Liver (tissue), 3 donors: ENCODE measurements around the gene HSPG2.

Source experiments
- FOXA1 ChIP-seq: IDR thresholded peaks from 2 replicates; pipeline ENCODE4 v1.6.1; 2016; ENCODE audit warnings: antibody characterized with exemption
- GABPA ChIP-seq, 2 donors: IDR thresholded peaks in 1 of 2; conservative IDR thresholded peaks in 1 of 2; 2 replicates each; pipeline ENCODE4 v1.6.1; 2016; ENCODE audit warnings: antibody characterized with exemption in 2 of 2, mild to moderate bottlenecking in 1 of 2, moderate library complexity in 1 of 2
- NR2F2 ChIP-seq: IDR thresholded peaks from 2 replicates; pipeline ENCODE4 v1.6.1; 2016; ENCODE audit warnings: antibody characterized with exemption
- RAD21 ChIP-seq, 2 donors: IDR thresholded peaks; 2 replicates each; pipeline ENCODE4 v1.6.1; 2016; ENCODE audit warnings: antibody characterized with exemption in 2 of 2, mild to moderate bottlenecking in 2 of 2
- SP1 ChIP-seq: IDR thresholded peaks from 2 replicates; pipeline ENCODE4 v1.6.1; 2018; ENCODE audit warnings: antibody characterized with exemption, mild to moderate bottlenecking
- TAF1 ChIP-seq: conservative IDR thresholded peaks from 2 replicates; pipeline ENCODE4 v1.6.1; 2016; ENCODE audit warnings: antibody characterized with exemption, mild to moderate bottlenecking
- YY1 ChIP-seq: IDR thresholded peaks from 2 replicates; pipeline ENCODE4 v1.6.1; 2016; ENCODE audit warnings: antibody characterized with exemption, mild to moderate bottlenecking
- TF ChIP-seq, protein P1 (sequence below): fragments of 150-350 bp; IDR thresholded peaks from 2 replicates; pipeline ENCODE4 v1.5.1; 2017; ENCODE audit warnings: improper control_type of control experiment, low read depth, low read length; ENCODE audit not compliant: missing input control
- TF ChIP-seq, protein P2 (sequence below): IDR thresholded peaks from 2 replicates; pipeline ENCODE4 v1.6.1; 2016; ENCODE audit warnings: antibody characterized with exemption, mild to moderate bottlenecking
- TF ChIP-seq, protein P3 (sequence below): IDR thresholded peaks from 2 replicates; pipeline ENCODE4 v1.6.1; 2016; ENCODE audit warnings: antibody characterized with exemption
- TF ChIP-seq, protein P4 (sequence below): IDR thresholded peaks from 2 replicates; pipeline ENCODE4 v1.6.1; 2016; ENCODE audit warnings: antibody characterized with exemption
- donor health status: healthy.
- donor health status: healthy.

DNA sequence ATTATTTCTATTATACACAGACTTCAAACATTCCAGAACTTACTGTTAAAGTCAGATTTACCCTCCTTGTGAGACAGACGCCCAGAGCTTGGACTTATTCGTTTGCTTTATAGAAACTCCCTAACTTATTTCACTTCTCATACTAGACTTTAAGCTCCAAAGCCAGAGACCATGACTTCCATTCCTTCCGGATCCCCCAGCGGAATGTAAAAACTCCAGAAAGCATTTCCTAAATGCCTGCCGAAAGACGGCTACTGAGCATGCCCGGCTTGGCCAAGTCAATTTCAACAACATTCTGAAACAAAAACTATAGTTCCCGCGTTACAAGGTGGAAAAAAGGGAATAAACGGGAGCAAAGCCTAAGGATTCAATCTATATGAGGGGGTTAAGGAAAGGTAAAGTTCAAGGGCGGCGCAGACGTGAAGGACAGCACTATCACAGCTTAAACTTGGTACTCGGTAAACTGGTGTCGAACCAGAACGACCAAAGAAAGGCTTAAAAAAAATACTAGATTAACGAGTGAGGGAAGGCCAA is 155.2 kb downstream of the HSPG2 start:
- TF ChIP-seq, protein P1, sequence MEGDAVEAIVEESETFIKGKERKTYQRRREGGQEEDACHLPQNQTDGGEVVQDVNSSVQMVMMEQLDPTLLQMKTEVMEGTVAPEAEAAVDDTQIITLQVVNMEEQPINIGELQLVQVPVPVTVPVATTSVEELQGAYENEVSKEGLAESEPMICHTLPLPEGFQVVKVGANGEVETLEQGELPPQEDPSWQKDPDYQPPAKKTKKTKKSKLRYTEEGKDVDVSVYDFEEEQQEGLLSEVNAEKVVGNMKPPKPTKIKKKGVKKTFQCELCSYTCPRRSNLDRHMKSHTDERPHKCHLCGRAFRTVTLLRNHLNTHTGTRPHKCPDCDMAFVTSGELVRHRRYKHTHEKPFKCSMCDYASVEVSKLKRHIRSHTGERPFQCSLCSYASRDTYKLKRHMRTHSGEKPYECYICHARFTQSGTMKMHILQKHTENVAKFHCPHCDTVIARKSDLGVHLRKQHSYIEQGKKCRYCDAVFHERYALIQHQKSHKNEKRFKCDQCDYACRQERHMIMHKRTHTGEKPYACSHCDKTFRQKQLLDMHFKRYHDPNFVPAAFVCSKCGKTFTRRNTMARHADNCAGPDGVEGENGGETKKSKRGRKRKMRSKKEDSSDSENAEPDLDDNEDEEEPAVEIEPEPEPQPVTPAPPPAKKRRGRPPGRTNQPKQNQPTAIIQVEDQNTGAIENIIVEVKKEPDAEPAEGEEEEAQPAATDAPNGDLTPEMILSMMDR: no peak
- TF ChIP-seq RAD21 (IDR thresholded peaks at IDR 0.05) (no peak), YY1 (no peak), TAF1 (no peak), SP1 (no peak), NR2F2 (peak; percentile 28), GABPA (IDR thresholded peaks at IDR 0.05 in 1 of 2, conservative IDR thresholded peaks at IDR 0.05 in 1 of 2) (no peak), FOXA1 (no peak)
- TF ChIP-seq, protein P2, sequence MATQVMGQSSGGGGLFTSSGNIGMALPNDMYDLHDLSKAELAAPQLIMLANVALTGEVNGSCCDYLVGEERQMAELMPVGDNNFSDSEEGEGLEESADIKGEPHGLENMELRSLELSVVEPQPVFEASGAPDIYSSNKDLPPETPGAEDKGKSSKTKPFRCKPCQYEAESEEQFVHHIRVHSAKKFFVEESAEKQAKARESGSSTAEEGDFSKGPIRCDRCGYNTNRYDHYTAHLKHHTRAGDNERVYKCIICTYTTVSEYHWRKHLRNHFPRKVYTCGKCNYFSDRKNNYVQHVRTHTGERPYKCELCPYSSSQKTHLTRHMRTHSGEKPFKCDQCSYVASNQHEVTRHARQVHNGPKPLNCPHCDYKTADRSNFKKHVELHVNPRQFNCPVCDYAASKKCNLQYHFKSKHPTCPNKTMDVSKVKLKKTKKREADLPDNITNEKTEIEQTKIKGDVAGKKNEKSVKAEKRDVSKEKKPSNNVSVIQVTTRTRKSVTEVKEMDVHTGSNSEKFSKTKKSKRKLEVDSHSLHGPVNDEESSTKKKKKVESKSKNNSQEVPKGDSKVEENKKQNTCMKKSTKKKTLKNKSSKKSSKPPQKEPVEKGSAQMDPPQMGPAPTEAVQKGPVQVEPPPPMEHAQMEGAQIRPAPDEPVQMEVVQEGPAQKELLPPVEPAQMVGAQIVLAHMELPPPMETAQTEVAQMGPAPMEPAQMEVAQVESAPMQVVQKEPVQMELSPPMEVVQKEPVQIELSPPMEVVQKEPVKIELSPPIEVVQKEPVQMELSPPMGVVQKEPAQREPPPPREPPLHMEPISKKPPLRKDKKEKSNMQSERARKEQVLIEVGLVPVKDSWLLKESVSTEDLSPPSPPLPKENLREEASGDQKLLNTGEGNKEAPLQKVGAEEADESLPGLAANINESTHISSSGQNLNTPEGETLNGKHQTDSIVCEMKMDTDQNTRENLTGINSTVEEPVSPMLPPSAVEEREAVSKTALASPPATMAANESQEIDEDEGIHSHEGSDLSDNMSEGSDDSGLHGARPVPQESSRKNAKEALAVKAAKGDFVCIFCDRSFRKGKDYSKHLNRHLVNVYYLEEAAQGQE: no peak
- TF ChIP-seq, protein P3, sequence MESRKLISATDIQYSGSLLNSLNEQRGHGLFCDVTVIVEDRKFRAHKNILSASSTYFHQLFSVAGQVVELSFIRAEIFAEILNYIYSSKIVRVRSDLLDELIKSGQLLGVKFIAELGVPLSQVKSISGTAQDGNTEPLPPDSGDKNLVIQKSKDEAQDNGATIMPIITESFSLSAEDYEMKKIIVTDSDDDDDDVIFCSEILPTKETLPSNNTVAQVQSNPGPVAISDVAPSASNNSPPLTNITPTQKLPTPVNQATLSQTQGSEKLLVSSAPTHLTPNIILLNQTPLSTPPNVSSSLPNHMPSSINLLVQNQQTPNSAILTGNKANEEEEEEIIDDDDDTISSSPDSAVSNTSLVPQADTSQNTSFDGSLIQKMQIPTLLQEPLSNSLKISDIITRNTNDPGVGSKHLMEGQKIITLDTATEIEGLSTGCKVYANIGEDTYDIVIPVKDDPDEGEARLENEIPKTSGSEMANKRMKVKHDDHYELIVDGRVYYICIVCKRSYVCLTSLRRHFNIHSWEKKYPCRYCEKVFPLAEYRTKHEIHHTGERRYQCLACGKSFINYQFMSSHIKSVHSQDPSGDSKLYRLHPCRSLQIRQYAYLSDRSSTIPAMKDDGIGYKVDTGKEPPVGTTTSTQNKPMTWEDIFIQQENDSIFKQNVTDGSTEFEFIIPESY: no peak
- TF ChIP-seq, protein P4, sequence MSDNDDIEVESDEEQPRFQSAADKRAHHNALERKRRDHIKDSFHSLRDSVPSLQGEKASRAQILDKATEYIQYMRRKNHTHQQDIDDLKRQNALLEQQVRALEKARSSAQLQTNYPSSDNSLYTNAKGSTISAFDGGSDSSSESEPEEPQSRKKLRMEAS: no peak
